NCI-H1694 (cell line): ENCODE data around the gene GLG1.
A peak's percentile ranks its signal among the peaks of the same experiment; 100 is the strongest.
"Not testable (repeated sequence)": the region's sequence is repeated elsewhere in the genome, so short reads cannot be mapped to it uniquely, and the experiment has no call there.

Experiments
- DNase-seq: peaks from one replicate; lab custom pipeline; 2025; lab: John Stamatoyannopoulos, UW

The GLG1 gene

DNA sequence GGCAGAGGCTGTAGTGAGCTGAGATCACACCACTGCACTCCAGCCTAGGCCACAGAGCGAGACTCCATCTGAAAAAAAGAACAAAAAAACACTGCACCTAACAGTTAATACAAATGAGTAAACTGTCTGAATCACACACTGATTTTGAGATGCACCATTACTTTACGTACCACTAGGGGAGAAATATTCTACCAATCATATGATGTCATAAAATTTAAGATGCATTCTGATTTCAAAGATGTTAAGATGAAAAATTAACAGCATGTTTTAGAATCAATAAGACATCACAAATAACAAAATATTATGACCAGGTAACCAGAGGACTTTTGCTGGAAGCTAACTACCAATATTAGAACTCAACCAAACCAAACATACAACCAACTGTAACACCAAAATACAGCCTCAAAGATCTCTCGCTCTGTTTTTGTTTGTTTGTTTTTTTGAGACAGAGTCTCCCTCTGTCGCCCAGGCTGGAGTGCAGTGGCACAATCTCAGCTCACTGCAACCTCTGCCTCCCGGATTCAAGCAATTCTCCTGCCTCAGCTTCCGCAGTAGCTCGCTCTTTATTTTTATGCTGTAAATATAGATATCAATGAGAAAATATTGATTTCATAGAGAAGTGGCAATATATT lies 31.6 kb downstream of the GLG1 start:
- DNase-seq, result no peak

DNA sequence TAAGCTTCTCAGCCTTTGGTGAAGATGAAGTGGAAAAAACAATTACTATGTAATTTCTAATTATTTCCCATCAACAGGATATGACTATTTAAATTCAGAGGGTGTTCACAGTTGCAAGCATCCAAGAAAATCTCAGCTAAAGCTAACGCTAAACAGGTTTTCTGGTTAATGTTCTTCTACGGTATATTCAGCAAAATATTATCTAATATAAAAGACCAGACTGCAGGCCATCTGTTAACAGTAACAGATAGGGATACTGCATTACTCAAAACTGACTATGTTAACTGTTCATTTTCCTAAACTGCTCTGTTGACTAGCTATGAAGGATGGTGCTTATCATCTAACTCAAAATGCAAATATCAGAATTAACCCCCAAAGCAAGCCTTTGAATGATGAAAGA lies 32.8 kb downstream of the GLG1 start:
- DNase-seq, result no peak

- DNase-seq, result no peak
Measured at GRCh38 chr16:74573622-74574021, 33.3 kb downstream of the GLG1 start.

DNA sequence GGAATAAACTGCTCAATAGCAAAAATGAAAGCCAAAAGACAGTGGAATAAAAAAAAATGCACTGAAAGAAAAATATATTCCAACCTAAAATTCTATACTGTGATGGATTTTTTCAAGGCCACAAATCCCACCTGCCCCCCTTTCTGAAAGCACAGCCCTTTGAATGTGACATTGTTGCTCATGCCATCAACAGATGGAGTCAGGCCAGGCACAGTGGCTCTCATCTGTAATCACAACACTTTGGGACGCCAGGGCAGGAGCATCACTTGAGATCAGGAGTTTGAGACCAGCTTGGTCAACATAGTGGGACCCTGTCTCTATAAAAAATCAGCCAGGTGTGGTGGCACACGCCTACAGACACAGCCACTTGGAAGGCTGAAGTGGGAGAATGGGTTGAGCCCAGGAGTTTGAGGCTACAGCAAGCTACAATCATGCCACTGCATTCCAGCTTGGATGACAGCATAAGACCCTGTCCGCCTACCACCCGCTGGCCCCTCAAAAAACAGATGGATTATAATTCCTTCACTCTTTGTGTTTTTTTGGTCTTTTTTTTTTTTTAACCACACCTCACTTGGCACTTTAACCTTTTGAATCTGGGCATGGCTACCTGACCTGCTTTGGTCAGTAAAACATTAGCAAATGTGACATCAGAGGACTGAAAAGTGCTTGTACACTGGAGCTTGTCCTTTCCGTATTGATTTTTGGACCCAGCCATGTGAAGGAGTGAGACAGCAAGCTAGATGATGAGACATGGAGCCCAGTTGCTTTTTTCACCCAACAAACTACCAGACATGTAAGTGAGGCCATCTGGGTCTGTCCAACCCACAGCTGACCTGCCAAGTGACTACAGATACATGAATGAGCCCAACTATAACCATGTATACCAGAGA lies 36.3 kb downstream of the GLG1 start:
- no peak for DNase-seq

- DNase-seq, result no peak
Measured at GRCh38 chr16:74568961-74569631, 37.8 kb downstream of the GLG1 start.

GRCh38 chr16:74567901-74568300 lies 39.0 kb downstream of the GLG1 start:
- no peak for DNase-seq

DNA sequence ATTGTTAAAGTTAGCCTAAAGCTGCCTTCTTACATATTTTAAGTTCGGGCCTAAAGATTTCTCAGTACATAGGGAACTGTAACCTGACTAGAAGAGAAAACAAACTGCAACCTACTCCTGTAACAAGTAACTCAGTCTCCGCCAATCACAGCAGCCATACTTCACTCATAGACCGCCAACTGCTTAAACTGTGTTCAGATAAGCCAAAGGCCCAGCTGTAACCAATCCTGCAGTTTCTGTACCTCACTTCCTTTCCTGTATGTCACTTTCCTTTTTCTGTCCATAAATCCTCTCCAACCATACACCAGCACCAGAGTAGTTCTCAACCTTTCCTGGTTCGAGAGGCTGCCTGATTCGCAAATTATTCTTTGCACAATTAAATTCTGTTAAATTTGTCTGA lies 41.5 kb downstream of the GLG1 start:
- DNase-seq, result no peak

DNA sequence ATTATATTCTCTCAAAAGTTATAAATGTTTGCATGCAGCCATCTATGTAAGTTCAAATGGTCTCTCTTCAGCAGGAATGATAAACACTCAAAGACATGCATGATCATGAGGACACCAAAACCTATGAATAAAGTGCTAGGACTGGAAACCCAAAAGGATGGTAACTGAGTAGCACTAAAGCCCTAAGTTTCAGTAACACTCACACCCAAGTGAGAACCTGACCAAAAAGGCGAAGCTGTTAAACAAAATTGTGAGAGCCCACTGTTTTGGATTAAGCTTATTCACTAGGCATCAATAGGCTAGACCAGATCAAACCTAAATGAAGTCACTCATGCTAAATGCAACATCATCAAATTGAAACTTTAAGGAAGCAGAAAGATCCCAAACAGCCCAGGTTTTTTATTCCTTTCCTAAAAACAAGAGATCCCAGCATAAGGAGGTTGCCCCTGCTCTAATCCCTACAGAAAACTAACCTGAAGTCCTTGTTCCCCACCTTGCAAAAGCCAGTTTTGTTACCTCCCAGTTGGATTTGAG lies 42.4 kb downstream of the GLG1 start:
- no peak for DNase-seq

GRCh38 chr16:74563828-74564263 lies 43.1 kb downstream of the GLG1 start:
- DNase-seq, result no peak

DNA sequence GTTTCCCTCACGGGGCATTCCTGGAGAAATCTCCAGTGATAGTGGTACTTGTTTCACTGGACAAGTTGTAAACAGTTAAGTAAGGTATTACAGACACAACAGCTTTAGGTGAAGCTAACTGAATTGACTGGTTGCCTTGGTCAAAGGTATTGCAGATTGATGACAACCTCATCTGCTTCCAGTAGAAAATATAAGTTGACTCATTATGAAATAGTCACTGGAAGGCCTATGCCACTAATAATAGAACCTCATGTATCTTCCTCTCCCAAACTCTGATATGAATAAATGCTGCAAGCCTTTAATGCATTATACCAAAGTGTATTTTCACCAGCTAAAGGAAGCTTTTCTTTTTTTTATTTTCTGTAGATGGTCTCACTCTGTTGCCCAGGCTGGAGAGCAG lies 44.8 kb downstream of the GLG1 start:
- no peak for DNase-seq

DNA sequence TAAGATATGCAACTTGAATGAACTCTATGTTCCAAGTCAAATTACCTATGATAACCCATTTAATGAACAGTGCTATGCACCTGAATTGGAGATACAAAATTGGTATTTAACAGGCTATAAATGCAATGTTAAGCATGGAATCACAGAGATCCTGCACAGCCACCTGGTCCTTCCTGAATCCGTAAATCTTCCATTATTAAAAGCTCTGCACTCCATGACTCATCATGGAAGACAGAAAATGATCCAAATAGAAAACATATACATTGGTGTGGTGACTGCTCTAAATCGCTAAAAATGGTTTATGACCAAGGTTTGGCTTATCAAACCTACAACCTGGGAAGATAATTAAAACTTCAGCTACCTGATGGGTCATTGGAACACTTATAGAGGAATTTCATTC lies 45.3 kb downstream of the GLG1 start:
- no peak for DNase-seq

- peak; percentile 18 for DNase-seq
Measured at GRCh38 chr16:74560912-74561311, 46.0 kb downstream of the GLG1 start.

- no peak for DNase-seq
Measured at GRCh38 chr16:74558873-74559272, 48.0 kb downstream of the GLG1 start.

- no peak for DNase-seq
Measured at GRCh38 chr16:74557275-74557674, 49.6 kb downstream of the GLG1 start.

- DNase-seq, result no peak
Measured at GRCh38 chr16:74556375-74556922, 50.5 kb downstream of the GLG1 start.

DNA sequence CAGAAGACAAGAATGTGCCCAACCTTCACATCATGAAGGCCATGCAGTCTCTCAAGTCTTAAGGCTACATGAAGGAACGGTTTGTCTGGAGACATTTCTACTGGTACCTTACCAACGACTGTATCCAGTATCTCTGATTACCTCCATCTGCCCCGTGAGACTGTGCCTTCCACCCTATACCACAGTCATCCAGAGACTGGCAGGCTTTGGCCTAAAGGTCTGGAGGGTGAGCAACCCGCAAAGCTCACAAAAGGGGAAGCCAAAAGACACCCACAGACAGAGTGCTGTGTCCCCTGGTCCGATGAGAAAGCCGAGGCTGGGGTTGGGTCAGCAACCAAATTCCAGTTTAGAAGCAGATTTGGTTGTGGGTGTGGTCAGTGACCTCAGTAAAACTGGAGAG lies 54.6 kb downstream of the GLG1 start:
- DNase-seq, result not testable (repeated sequence)

GRCh38 chr16:74550227-74551019 lies 56.5 kb downstream of the GLG1 start:
- not testable (repeated sequence) for DNase-seq

- DNase-seq, result not testable (repeated sequence)
Measured at GRCh38 chr16:74546112-74546511, 60.8 kb downstream of the GLG1 start.

GRCh38 chr16:74542911-74543578 lies 63.9 kb downstream of the GLG1 start:
- not testable (repeated sequence) for DNase-seq

DNA sequence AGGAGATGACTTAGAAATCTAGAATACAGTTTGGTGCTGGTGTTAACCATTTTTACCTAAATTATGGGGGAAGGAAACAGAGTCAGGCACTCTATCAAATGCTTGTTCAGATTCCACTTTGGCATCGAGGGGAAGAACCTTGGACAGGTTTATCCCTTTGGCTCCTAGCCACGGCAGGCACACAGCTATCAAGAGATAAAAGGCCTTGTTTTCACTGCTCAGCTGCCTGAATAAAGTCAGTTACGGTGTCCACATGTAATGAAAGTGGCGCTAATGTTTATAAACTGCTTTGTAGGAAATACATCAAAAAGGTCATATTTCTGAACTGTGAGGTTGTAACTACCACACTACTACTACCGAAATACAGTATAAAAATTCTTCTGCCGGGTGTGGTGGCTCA lies 66.3 kb downstream of the GLG1 start:
- DNase-seq, result not testable (repeated sequence)

GRCh38 chr16:74538801-74539200 lies 68.1 kb downstream of the GLG1 start:
- not testable (repeated sequence) for DNase-seq
